Activated T-cell treated with anti-CD3 and anti-CD28 coated beads, Interleukin-2, amount 50 U/mL, for 72 hours (primary cell): ENCODE measurements around the gene MYO10. TPM values are rescaled to one million over a fixed set of nuclear protein-coding genes. Genes with fewer than 3 reads are reported as not detected.

Experiments used
- ATAC-seq, 2 donors: fragments of 150-1000 bp; cut with Tn5 transposase; replicated peaks in 1 of 2; 2 replicates each; pipeline ENCODE4 v1.10.0; 2021; ENCODE audit warnings: moderate library complexity in 2 of 2, mild to moderate bottlenecking in 1 of 2
- DNase-seq, 2 donors: peaks; one replicate each; pipeline ENCODE4 v3.0.0; 2021 to 2022; ENCODE audit warnings: mixed read lengths in 1 of 2
- H3K27ac Mint-ChIP-seq: one replicate; pipeline ENCODE4 v1.8.0; 2022; ENCODE audit warnings: mild to moderate bottlenecking, moderate library complexity, mixed read lengths
- H3K27me3 Mint-ChIP-seq: one replicate; pipeline ENCODE4 v1.8.0; 2022; ENCODE audit warnings: low read depth, mixed read lengths
- H3K36me3 Mint-ChIP-seq, 2 donors: one replicate each; pipeline ENCODE4 v1.8.0; 2022; ENCODE audit warnings: mixed read lengths in 2 of 2, mild to moderate bottlenecking in 1 of 2; ENCODE audit not compliant: insufficient read depth in 2 of 2
- H3K4me1 Mint-ChIP-seq: one replicate; pipeline ENCODE4 v1.8.0; 2022; ENCODE audit warnings: low read depth, mixed read lengths
- H3K4me3 Mint-ChIP-seq, 2 donors: one replicate each; pipeline ENCODE4 v1.8.0; 2022; ENCODE audit warnings: mild to moderate bottlenecking in 2 of 2, mixed read lengths in 2 of 2, moderate library complexity in 2 of 2
- H3K9me3 Mint-ChIP-seq, 2 donors: one replicate each; pipeline ENCODE4 v1.8.0; 2022; ENCODE audit warnings: mixed read lengths in 2 of 2
- total RNA-seq, 2 donors: library from RNA; stranded (reverse); gene quantifications; one replicate each; pipeline ENCODE4 v1.2.3, GENCODE V29; 2022

The MYO10 gene
- total RNA-seq, 2 donors from 2014 or later, result 0.43 to 0.97 TPM

GRCh38 chr5:16681876-16682275 lies 254.2 kb downstream of the MYO10 start:
- no peaks in the 10 kb centered on the region for H3K36me3 Mint-ChIP-seq
- no peak for ATAC-seq
- H3K27ac Mint-ChIP-seq, result no peak overlapping the region
- peaks cover 5% of the 10 kb centered on the region for H3K27me3 Mint-ChIP-seq
- H3K9me3 Mint-ChIP-seq, result no peaks in the 10 kb centered on the region
- H3K4me1 Mint-ChIP-seq, result no peaks in the 10 kb centered on the region
- no peak overlapping the region for H3K4me3 Mint-ChIP-seq
- no peak for DNase-seq

- DNase-seq (peak in 1 of 2 donors; percentile 8), ATAC-seq (no peak)
- peaks cover 3% of the 10 kb centered on the region for H3K4me1 Mint-ChIP-seq
- H3K9me3 Mint-ChIP-seq, result no peaks in the 10 kb centered on the region
- H3K4me3 Mint-ChIP-seq, result no peak overlapping the region
- no peaks in the 10 kb centered on the region for H3K36me3 Mint-ChIP-seq
- H3K27me3 Mint-ChIP-seq, result peaks cover 5% of the 10 kb centered on the region
- H3K27ac Mint-ChIP-seq, result no peak overlapping the region
Observed at GRCh38 chr5:16679863-16680262, 256.2 kb downstream of the MYO10 start.

GRCh38 chr5:16679190-16679589 lies 256.9 kb downstream of the MYO10 start:
- H3K4me1 Mint-ChIP-seq, result peaks cover 3% of the 10 kb centered on the region
- no peaks in the 10 kb centered on the region for H3K9me3 Mint-ChIP-seq
- no peaks in the 10 kb centered on the region for H3K36me3 Mint-ChIP-seq
- H3K27ac Mint-ChIP-seq, result no peak overlapping the region
- no peak for DNase-seq
- no peak overlapping the region for H3K4me3 Mint-ChIP-seq
- peaks cover 5% of the 10 kb centered on the region for H3K27me3 Mint-ChIP-seq
- no peak for ATAC-seq

- H3K27ac Mint-ChIP-seq, result no peak overlapping the region
- no peaks in the 10 kb centered on the region for H3K27me3 Mint-ChIP-seq
- no peak for DNase-seq
- no peaks in the 10 kb centered on the region for H3K9me3 Mint-ChIP-seq
- H3K36me3 Mint-ChIP-seq, result no peaks in the 10 kb centered on the region
- H3K4me3 Mint-ChIP-seq, result no peak overlapping the region
- H3K4me1 Mint-ChIP-seq, result peaks cover 12% of the 10 kb centered on the region
- ATAC-seq, result no peak
Observed at GRCh38 chr5:16675806-16676205, 260.3 kb downstream of the MYO10 start.

- no peak for ATAC-seq
- Mint-ChIP-seq H3K4me1 (peaks cover 12% of the 10 kb centered on the region), H3K9me3 (no peaks in the 10 kb centered on the region), H3K27me3 (no peaks in the 10 kb centered on the region), H3K4me3 (no peak overlapping the region), H3K27ac (no peak overlapping the region), H3K36me3 (no peaks in the 10 kb centered on the region)
- no peak for DNase-seq
Observed at GRCh38 chr5:16674750-16675149, 261.3 kb downstream of the MYO10 start.

GRCh38 chr5:16673241-16674201 lies 262.6 kb downstream of the MYO10 start:
- H3K27ac Mint-ChIP-seq, result no peak overlapping the region
- peaks cover 12% of the 10 kb centered on the region for H3K4me1 Mint-ChIP-seq
- H3K27me3 Mint-ChIP-seq, result no peaks in the 10 kb centered on the region
- H3K4me3 Mint-ChIP-seq, result peak overlapping the region; percentile 70 to 72
- H3K36me3 Mint-ChIP-seq, result no peaks in the 10 kb centered on the region
- H3K9me3 Mint-ChIP-seq, result no peaks in the 10 kb centered on the region
- peak; percentile 53 to 58 for ATAC-seq
- peak; percentile 12 to 31 for DNase-seq

GRCh38 chr5:16671208-16671607 lies 264.9 kb downstream of the MYO10 start:
- H3K9me3 Mint-ChIP-seq, result no peaks in the 10 kb centered on the region
- ATAC-seq, result no peak

GRCh38 chr5:16669776-16670175 lies 266.3 kb downstream of the MYO10 start:
- Mint-ChIP-seq H3K4me1 (peaks cover 9% of the 10 kb centered on the region), H3K4me3 (no peak overlapping the region), H3K27ac (no peak overlapping the region), H3K27me3 (no peaks in the 10 kb centered on the region), H3K9me3 (no peaks in the 10 kb centered on the region), H3K36me3 (no peaks in the 10 kb centered on the region)
- DNase-seq (no peak), ATAC-seq (no peak)

More at GRCh38 chr5:16671208-16671607, 264.9 kb downstream of the MYO10 start:
- no peak for DNase-seq
- H3K27ac Mint-ChIP-seq, result no peak overlapping the region
- peaks cover 12% of the 10 kb centered on the region for H3K4me1 Mint-ChIP-seq
- no peaks in the 10 kb centered on the region for H3K36me3 Mint-ChIP-seq
- H3K27me3 Mint-ChIP-seq, result no peaks in the 10 kb centered on the region
- H3K4me3 Mint-ChIP-seq, result no peak overlapping the region

- no peak for ATAC-seq
- Mint-ChIP-seq H3K4me3 (no peak overlapping the region), H3K36me3 (no peaks in the 10 kb centered on the region)
Observed at GRCh38 chr5:16668631-16669030, 267.5 kb downstream of the MYO10 start.

GRCh38 chr5:16668194-16668593 lies 267.9 kb downstream of the MYO10 start:
- Mint-ChIP-seq H3K27ac (no peak overlapping the region), H3K27me3 (no peaks in the 10 kb centered on the region), H3K4me3 (no peak overlapping the region), H3K9me3 (no peaks in the 10 kb centered on the region), H3K36me3 (no peaks in the 10 kb centered on the region), H3K4me1 (no peaks in the 10 kb centered on the region)
- DNase-seq (no peak), ATAC-seq (no peak)

More at GRCh38 chr5:16668631-16669030, 267.5 kb downstream of the MYO10 start:
- Mint-ChIP-seq H3K27ac (no peak overlapping the region), H3K4me1 (peaks cover 3% of the 10 kb centered on the region), H3K27me3 (no peaks in the 10 kb centered on the region), H3K9me3 (no peaks in the 10 kb centered on the region)
- DNase-seq, result no peak

- Mint-ChIP-seq H3K9me3 (no peaks in the 10 kb centered on the region), H3K36me3 (no peaks in the 10 kb centered on the region), H3K4me1 (no peaks in the 10 kb centered on the region), H3K4me3 (peak overlapping the region in 1 of 2 donors; percentile 17), H3K27ac (no peak overlapping the region), H3K27me3 (no peaks in the 10 kb centered on the region)
- ATAC-seq, result peak in 1 of 2 donors; percentile 44
- DNase-seq, result no peak
Observed at GRCh38 chr5:16666883-16667398, 269.1 kb downstream of the MYO10 start.

GRCh38 chr5:16666130-16666882 lies 269.8 kb downstream of the MYO10 start:
- peak overlapping the region in 1 of 2 donors; percentile 17 for H3K4me3 Mint-ChIP-seq
- H3K4me1 Mint-ChIP-seq, result no peaks in the 10 kb centered on the region
- no peak for DNase-seq
- ATAC-seq, result peak in 1 of 2 donors; percentile 45
- H3K36me3 Mint-ChIP-seq, result no peaks in the 10 kb centered on the region
- H3K27me3 Mint-ChIP-seq, result no peaks in the 10 kb centered on the region
- H3K27ac Mint-ChIP-seq, result no peak overlapping the region
- H3K9me3 Mint-ChIP-seq, result no peaks in the 10 kb centered on the region

GRCh38 chr5:16665601-16666000 lies 270.5 kb downstream of the MYO10 start:
- Mint-ChIP-seq H3K27ac (no peak overlapping the region), H3K4me1 (no peaks in the 10 kb centered on the region), H3K27me3 (no peaks in the 10 kb centered on the region), H3K9me3 (no peaks in the 10 kb centered on the region), H3K36me3 (no peaks in the 10 kb centered on the region), H3K4me3 (no peak overlapping the region)
- DNase-seq (no peak), ATAC-seq (no peak)
